Activated CD4-positive, alpha-beta T cell treated with anti-CD3 and anti-CD28 coated beads, Interleukin-2, amount 50 U/mL, for 1 hour (primary cell): ENCODE results near the gene KRCC1.

Source experiments
- DNase-seq: peaks from one replicate; pipeline ENCODE4 v3.0.0-alpha.2; 2020

The KRCC1 gene

GRCh38 chr2:88055371-88056128 is at the start of gene KRCC1:
Gene KRCC1, minus strand, starts transcription at chr2:88055783. Its CDS starts 27,220 bp downstream, at chr2:88028563.
- DNase-seq, result peak; percentile 91

- no peak for DNase-seq
These were observed 44.9 kb upstream of the KRCC1 start for GRCh38 chr2:88100489-88100858.

- no peak for DNase-seq
These were observed 44.4 kb upstream of the KRCC1 start for GRCh38 chr2:88099798-88100488.

- no peak for DNase-seq
These were observed 42.9 kb upstream of the KRCC1 start for GRCh38 chr2:88098558-88098900.

- no peak for DNase-seq
These were observed 42.4 kb upstream of the KRCC1 start for GRCh38 chr2:88097891-88098557.

- no peak for DNase-seq
These were observed 41.6 kb upstream of the KRCC1 start for GRCh38 chr2:88097192-88097591.

- DNase-seq, result no peak
These were observed 41.1 kb upstream of the KRCC1 start for GRCh38 chr2:88096708-88097107.

- no peak for DNase-seq
These were observed 39.4 kb upstream of the KRCC1 start for GRCh38 chr2:88095022-88095421.

GRCh38 chr2:88092773-88093172 is 37.2 kb upstream of the KRCC1 start:
- no peak for DNase-seq

- DNase-seq, result no peak
These were observed 36.4 kb upstream of the KRCC1 start for GRCh38 chr2:88091943-88092342.

- DNase-seq, result no peak
These were observed 35.1 kb upstream of the KRCC1 start for GRCh38 chr2:88090446-88091283.

GRCh38 chr2:88088999-88089398 is 33.4 kb upstream of the KRCC1 start:
- no peak for DNase-seq

GRCh38 chr2:88087763-88088162 is 32.2 kb upstream of the KRCC1 start:
- DNase-seq, result no peak

GRCh38 chr2:88087073-88087472 is 31.5 kb upstream of the KRCC1 start:
- DNase-seq, result no peak

GRCh38 chr2:88086401-88086800 is 30.8 kb upstream of the KRCC1 start:
- DNase-seq, result no peak

GRCh38 chr2:88085602-88086001 is 30.0 kb upstream of the KRCC1 start:
- DNase-seq, result no peak

GRCh38 chr2:88085099-88085498 is 29.5 kb upstream of the KRCC1 start:
- no peak for DNase-seq

GRCh38 chr2:88082781-88083180 is 27.2 kb upstream of the KRCC1 start:
- no peak for DNase-seq

- no peak for DNase-seq
These were observed 26.5 kb upstream of the KRCC1 start for GRCh38 chr2:88081924-88082608.

GRCh38 chr2:88080545-88080944 is 25.0 kb upstream of the KRCC1 start:
- no peak for DNase-seq

- DNase-seq, result no peak
These were observed 23.1 kb upstream of the KRCC1 start for GRCh38 chr2:88078643-88079172.

- no peak for DNase-seq
These were observed 21.5 kb upstream of the KRCC1 start for GRCh38 chr2:88077080-88077479.
